ENCODE measurements around the gene VWA8.

DNA sequence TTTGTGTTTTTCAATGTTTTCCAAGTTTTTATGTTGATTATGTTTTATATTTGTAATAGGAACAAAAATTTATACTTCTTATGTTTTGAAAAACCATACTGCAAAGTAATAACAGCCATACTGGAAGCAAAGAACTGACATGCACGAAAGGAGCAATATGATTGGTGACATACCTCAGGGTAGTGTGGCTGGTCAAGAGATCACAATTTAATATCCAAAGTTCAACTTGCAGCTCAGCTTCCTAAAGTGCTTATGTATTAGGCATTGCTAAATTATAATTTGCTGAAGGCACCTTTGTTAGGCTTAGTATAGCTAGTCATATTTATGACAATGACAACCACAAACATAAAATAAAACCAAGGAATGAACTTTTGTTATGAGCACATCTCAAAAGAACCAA, 25.9 kb downstream of the VWA8 start:
- TF ChIP-seq, protein P1, sequence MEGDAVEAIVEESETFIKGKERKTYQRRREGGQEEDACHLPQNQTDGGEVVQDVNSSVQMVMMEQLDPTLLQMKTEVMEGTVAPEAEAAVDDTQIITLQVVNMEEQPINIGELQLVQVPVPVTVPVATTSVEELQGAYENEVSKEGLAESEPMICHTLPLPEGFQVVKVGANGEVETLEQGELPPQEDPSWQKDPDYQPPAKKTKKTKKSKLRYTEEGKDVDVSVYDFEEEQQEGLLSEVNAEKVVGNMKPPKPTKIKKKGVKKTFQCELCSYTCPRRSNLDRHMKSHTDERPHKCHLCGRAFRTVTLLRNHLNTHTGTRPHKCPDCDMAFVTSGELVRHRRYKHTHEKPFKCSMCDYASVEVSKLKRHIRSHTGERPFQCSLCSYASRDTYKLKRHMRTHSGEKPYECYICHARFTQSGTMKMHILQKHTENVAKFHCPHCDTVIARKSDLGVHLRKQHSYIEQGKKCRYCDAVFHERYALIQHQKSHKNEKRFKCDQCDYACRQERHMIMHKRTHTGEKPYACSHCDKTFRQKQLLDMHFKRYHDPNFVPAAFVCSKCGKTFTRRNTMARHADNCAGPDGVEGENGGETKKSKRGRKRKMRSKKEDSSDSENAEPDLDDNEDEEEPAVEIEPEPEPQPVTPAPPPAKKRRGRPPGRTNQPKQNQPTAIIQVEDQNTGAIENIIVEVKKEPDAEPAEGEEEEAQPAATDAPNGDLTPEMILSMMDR (IDR thresholded peaks at IDR 0.05 in 8 of 11, conservative IDR thresholded peaks at IDR 0.05 in 3 of 11): no peak
- TF ChIP-seq POLR2AphosphoS5 (IDR thresholded peaks at IDR 0.05): no peak
